ENCODE results near the gene WDR43. TPM values are rescaled to one million over a fixed set of nuclear protein-coding genes. Genes with fewer than 3 reads are reported as not detected.

Gene WDR43
- total RNA-seq, 2 experiments from 2014 or later = 76.5 to 78.7 TPM

DNA sequence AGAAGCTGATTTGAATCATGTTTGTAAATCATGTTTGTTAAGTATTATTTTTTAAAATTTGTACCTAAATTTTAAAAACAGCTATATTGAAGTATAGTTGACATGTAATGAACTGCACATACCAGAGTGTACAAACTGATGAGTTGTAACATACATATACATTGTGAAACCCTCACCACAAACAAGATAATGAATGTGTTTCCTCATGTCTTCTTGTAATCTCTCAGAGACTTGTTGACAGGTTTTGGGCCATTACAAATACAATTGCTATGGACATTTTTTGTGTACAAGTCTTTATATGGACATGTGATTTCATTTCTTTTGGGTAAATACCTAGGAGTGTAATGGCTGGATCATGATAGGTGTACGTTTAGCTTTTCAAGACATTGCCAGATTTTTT, 21.5 kb downstream of the WDR43 start:
- H3K4me3 Mint-ChIP-seq = no peak overlapping the region
- H3K4me1 Mint-ChIP-seq (ENCODE audit: low read depth) = peaks cover 4% of the 10 kb centered on the region
- CTCF ChIA-PET = interaction anchor here (0.6 to 0.7 kb wide), 2 partner anchors 22 to 153 kb away, joined by 3 read pairs; no protein-coding TSS in a partner anchor
- H3K9me3 Mint-ChIP-seq = no peaks in the 10 kb centered on the region
- peaks cover 34% of the 10 kb centered on the region for H3K36me3 Mint-ChIP-seq (ENCODE audit: low read depth)
- H3K27me3 Mint-ChIP-seq (ENCODE audit: low read depth) = no peaks in the 10 kb centered on the region
- DNase-seq = no peak
- H3K27ac Mint-ChIP-seq = no peak overlapping the region
- intact Hi-C loops (cut with micrococcal nuclease) = no loop called here

DNA sequence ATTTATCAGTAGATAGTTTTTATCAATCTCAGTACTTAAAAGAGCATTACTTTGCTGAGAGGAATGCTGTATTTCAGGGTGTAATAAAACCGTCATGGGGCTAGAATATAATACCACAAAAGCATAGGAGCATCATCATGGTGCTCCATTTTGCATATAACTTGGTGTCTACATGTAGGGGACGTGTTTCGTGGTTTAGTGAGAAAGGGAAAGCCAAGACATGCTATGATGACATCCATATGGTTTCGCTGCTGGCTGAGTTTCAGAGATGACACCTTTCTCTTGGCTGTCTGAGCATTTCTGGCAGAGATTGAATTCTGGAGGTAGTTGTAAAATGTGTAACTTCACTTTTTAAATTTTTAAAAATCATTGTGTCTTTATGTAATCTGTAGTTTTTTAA, 32.4 kb downstream of the WDR43 start:
- Mint-ChIP-seq H3K4me1 (ENCODE audit: low read depth) (no peaks in the 10 kb centered on the region), H3K27me3 (ENCODE audit: low read depth) (no peaks in the 10 kb centered on the region), H3K27ac (peak overlapping the region; percentile 21), H3K9me3 (no peaks in the 10 kb centered on the region), H3K36me3 (ENCODE audit: low read depth) (peaks cover 62% of the 10 kb centered on the region), H3K4me3 (no peak overlapping the region)
- DNase-seq = no peak
- intact Hi-C loops (cut with micrococcal nuclease) = no loop called here
- CTCF ChIA-PET = no interaction called here

DNA sequence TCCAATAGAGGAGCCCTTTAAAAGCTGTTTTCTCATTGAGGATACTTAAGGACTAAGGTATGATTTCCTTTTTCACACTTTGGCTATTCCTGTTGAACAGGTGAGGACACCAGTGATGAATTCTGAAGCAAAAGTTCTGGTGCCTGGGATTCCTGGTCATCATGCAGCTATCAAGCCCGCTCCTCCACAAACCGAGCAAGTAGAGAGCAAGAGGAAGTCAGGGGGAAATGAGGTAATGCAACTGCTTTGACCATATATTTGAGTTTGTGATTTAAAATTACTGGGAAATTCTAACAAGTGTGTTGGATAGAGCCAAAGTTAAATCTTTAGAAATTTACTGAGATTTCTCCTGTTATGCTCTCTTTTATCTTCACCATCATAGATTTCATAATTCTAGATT, 33.0 kb downstream of the WDR43 start:
- Mint-ChIP-seq H3K27me3 (ENCODE audit: low read depth) (no peaks in the 10 kb centered on the region), H3K9me3 (no peaks in the 10 kb centered on the region), H3K4me1 (ENCODE audit: low read depth) (no peaks in the 10 kb centered on the region), H3K36me3 (ENCODE audit: low read depth) (peaks cover 59% of the 10 kb centered on the region), H3K4me3 (no peak overlapping the region), H3K27ac (peak overlapping the region; percentile 58)
- no peak for DNase-seq
- CTCF ChIA-PET = no interaction called here
- intact Hi-C loops (cut with micrococcal nuclease) = no loop called here

DNA sequence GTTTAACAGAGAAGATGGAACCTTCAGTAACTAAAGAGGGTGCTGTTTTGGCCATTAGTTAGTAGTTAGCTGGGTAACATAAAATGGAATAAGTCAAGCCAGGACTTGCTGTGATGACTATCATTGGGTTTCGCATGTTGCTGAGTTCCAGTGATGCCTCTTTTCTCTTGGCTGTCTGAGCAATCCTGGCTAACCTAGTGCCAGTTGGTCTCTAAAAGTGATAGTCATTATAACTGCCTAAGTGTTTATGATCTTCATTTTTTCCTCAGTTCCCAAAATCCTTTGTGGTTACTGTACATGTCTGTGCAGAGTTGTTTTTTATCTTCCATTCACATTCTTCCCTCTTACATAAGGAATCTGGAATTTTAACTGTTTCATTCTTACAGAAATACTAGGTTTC, 33.4 kb downstream of the WDR43 start:
- H3K4me1 Mint-ChIP-seq (ENCODE audit: low read depth) = no peaks in the 10 kb centered on the region
- intact Hi-C loops (cut with micrococcal nuclease) = no loop called here
- H3K27me3 Mint-ChIP-seq (ENCODE audit: low read depth) = no peaks in the 10 kb centered on the region
- H3K4me3 Mint-ChIP-seq = no peak overlapping the region
- H3K27ac Mint-ChIP-seq = peak overlapping the region; percentile 58
- H3K9me3 Mint-ChIP-seq = no peaks in the 10 kb centered on the region
- CTCF ChIA-PET = no interaction called here
- no peak for DNase-seq
- H3K36me3 Mint-ChIP-seq (ENCODE audit: low read depth) = peaks cover 56% of the 10 kb centered on the region

DNA sequence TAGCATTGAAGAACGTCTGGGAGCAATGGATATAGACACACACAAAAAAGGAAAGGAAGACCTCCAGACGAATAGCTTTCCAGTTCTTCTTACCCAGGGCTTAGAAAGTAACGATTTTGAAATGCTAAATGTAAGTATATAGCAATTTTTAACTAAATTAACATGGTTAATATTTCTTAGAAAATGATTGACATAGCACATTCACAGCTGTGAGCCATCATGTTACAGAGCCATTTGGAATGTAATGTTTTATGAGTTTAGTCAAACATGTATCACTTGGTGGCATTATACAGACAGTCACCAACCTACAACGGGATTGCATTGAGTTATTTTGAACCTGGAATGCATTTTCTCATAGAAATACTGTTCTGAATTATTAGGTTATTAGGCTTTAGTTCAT, 35.1 kb downstream of the WDR43 start:
- intact Hi-C loops (cut with micrococcal nuclease) = no loop called here
- Mint-ChIP-seq H3K4me1 (ENCODE audit: low read depth) (no peaks in the 10 kb centered on the region), H3K27ac (no peak overlapping the region), H3K9me3 (no peaks in the 10 kb centered on the region), H3K36me3 (ENCODE audit: low read depth) (peaks cover 48% of the 10 kb centered on the region), H3K4me3 (no peak overlapping the region), H3K27me3 (ENCODE audit: low read depth) (no peaks in the 10 kb centered on the region)
- no peak for DNase-seq
- CTCF ChIA-PET = no interaction called here

DNA sequence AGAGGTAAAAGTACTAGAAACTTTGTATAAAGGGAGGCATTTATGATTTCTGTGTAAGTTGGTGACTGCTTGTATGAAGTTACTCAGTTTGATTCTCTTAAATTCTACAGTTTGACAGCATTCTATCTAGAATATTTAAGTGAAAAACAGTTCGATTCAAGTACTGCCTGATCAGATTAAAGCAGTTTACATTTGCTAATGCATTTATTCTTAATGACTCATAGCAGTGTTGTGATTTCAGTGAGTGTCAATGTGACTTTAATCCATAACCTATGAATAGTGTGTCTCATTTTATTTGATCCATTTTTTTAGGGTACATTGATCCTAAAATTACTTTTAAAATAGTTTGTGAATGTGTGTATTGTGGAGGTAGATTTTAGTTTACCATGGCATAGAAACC, 35.7 kb downstream of the WDR43 start:
- Mint-ChIP-seq H3K27me3 (ENCODE audit: low read depth) (no peaks in the 10 kb centered on the region), H3K9me3 (no peaks in the 10 kb centered on the region), H3K36me3 (ENCODE audit: low read depth) (peaks cover 46% of the 10 kb centered on the region), H3K4me3 (no peak overlapping the region), H3K4me1 (ENCODE audit: low read depth) (no peaks in the 10 kb centered on the region), H3K27ac (no peak overlapping the region)
- intact Hi-C loops (cut with micrococcal nuclease) = no loop called here
- CTCF ChIA-PET = no interaction called here
- no peak for DNase-seq

DNA sequence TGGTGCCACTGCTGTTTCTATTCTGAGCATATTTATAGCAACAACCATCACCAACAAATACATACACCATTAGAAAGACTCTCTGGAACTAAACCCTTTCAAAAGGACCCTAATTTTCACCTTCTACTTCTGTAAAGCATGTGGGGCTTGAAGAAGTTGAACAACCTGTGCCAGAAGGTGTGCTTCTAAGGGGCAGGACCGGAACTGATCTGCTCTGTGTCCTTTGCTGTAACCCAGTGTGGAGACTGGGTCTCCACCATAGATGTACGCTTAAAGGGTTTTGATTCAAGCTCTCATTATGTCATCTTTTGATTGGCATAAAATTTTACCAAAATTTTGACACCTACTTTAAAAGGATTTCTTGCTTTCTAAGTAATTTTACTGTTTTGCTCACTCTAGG, 40.3 kb downstream of the WDR43 start:
- intact Hi-C loops (cut with micrococcal nuclease) = no loop called here
- Mint-ChIP-seq H3K36me3 (ENCODE audit: low read depth) (peaks cover 45% of the 10 kb centered on the region), H3K4me3 (no peak overlapping the region), H3K27ac (no peak overlapping the region), H3K4me1 (ENCODE audit: low read depth) (no peaks in the 10 kb centered on the region), H3K27me3 (ENCODE audit: low read depth) (no peaks in the 10 kb centered on the region), H3K9me3 (no peaks in the 10 kb centered on the region)
- no peak for DNase-seq
- CTCF ChIA-PET = no interaction called here

DNA sequence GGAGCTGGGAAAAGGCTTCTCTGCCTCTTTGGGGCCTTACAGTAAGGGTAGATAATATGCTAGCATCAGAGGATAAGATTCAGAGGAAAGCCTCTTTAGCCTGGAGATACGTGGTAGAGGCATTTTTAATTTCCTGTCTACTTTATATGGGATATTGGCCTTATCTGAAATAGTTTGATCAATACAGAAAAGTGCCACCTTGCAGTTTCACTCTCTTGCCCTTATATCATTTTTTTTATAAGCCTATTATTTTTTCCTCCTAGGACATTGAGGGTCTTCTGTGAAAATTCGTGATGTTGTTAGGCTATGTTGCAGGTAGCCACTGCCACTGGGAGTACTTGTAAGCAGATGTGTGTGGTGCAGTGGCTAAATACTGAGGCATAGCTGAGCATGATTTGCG, 46.5 kb downstream of the WDR43 start:
- no peak overlapping the region for H3K4me3 Mint-ChIP-seq
- no peaks in the 10 kb centered on the region for H3K9me3 Mint-ChIP-seq
- CTCF ChIA-PET = interaction anchor here (0.7 kb wide), 1 partner anchor 72 kb away, joined by 3 read pairs; no protein-coding TSS in a partner anchor
- peaks cover 66% of the 10 kb centered on the region for H3K36me3 Mint-ChIP-seq (ENCODE audit: low read depth)
- no peaks in the 10 kb centered on the region for H3K4me1 Mint-ChIP-seq (ENCODE audit: low read depth)
- no peak for DNase-seq
- no peaks in the 10 kb centered on the region for H3K27me3 Mint-ChIP-seq (ENCODE audit: low read depth)
- H3K27ac Mint-ChIP-seq = no peak overlapping the region
- intact Hi-C loops (cut with micrococcal nuclease) = no loop called here

DNA sequence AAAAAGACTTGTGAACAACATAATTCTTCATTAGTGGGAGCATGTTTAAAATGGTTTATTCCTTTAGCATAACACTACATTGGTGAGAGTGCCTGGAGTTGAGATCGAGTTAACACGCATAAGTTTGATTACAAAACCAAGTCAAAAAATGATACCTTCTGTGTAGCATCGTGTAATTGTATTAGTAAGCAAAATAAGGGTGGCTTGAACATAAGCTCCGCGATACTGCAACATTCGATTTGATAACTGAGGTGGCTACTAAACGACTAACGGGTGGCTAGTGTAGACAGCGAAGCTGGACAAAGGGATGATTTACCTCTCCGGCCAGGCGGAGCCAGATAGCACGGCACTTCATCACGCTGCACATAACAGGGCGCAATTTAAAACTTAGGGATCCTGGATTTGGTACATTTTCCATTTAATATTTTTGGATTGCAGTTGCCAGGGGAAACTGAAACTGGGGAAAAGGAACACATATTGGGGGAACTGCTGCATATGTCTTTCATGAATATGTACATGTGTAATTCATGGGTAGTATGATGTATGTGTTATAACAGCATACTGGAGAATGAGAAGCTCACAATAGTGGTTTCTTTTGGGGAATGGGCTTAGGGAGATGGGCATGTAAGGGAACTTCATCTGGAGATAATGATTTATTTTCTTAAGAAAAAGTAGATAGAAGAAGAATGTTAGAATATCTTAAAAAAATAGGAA, 50.2 kb downstream of the WDR43 start:
- no peaks in the 10 kb centered on the region for H3K9me3 Mint-ChIP-seq
- DNase-seq = no peak
- intact Hi-C loops (cut with micrococcal nuclease) = no loop called here
- no peaks in the 10 kb centered on the region for H3K27me3 Mint-ChIP-seq (ENCODE audit: low read depth)
- H3K4me3 Mint-ChIP-seq = no peak overlapping the region
- no peak overlapping the region for H3K27ac Mint-ChIP-seq
- H3K36me3 Mint-ChIP-seq (ENCODE audit: low read depth) = peaks cover 61% of the 10 kb centered on the region
- H3K4me1 Mint-ChIP-seq (ENCODE audit: low read depth) = no peaks in the 10 kb centered on the region
- CTCF ChIA-PET = interaction anchor here (1.2 kb wide), 1 partner anchor 123 kb away, joined by 4 read pairs; no protein-coding TSS in a partner anchor

DNA sequence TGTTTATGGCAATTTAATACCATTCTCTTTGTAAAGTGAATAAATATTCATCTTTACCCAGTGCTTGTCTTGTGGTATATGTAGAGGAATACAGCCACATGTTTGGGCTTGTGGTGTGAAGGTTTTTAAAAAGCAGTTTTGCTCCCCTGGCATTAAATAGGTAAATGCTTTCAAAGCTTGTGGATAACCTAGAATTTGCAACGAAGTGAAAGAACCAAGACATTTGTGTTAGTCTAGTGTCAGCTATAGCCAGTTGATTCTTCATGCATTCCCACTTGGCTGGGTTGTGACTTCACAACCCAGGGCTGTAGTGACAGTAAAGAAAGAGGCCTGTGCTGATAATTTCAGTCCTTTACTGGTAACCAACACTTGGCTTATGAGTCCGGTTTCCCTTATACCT, 53.7 kb downstream of the WDR43 start:
- H3K4me3 Mint-ChIP-seq = no peak overlapping the region
- CTCF ChIA-PET = no interaction called here
- no peak overlapping the region for H3K27ac Mint-ChIP-seq
- peaks cover 3% of the 10 kb centered on the region for H3K4me1 Mint-ChIP-seq (ENCODE audit: low read depth)
- DNase-seq = no peak
- no peaks in the 10 kb centered on the region for H3K27me3 Mint-ChIP-seq (ENCODE audit: low read depth)
- intact Hi-C loops (cut with micrococcal nuclease) = no loop called here
- peaks cover 38% of the 10 kb centered on the region for H3K36me3 Mint-ChIP-seq (ENCODE audit: low read depth)
- H3K9me3 Mint-ChIP-seq = no peaks in the 10 kb centered on the region

DNA sequence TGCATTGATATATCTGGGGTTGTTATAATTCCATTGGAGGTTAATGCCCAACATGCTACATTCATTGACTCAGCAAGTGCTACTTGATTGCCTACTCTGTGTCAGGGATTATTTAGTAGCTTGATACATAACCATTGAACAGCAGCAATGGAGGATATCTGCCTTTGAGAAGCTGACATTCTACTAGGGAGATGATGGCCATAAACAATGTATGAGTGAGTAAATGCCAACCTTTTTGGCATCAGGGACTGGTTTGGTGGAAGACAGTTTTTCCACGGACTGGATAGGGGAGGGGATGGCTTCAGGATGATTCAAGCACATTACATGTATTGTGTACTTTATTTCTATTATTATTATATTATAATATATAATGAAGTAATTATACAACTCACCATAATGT, 54.7 kb downstream of the WDR43 start:
- no peak overlapping the region for H3K27ac Mint-ChIP-seq
- DNase-seq = no peak
- no peaks in the 10 kb centered on the region for H3K9me3 Mint-ChIP-seq
- H3K4me1 Mint-ChIP-seq (ENCODE audit: low read depth) = peaks cover 3% of the 10 kb centered on the region
- intact Hi-C loops (cut with micrococcal nuclease) = no loop called here
- H3K36me3 Mint-ChIP-seq (ENCODE audit: low read depth) = peaks cover 29% of the 10 kb centered on the region
- H3K4me3 Mint-ChIP-seq = no peak overlapping the region
- CTCF ChIA-PET = interaction anchor here (0.7 kb wide), 1 partner anchor 9 kb away, joined by 4 read pairs; no protein-coding TSS in a partner anchor
- H3K27me3 Mint-ChIP-seq (ENCODE audit: low read depth) = no peaks in the 10 kb centered on the region

DNA sequence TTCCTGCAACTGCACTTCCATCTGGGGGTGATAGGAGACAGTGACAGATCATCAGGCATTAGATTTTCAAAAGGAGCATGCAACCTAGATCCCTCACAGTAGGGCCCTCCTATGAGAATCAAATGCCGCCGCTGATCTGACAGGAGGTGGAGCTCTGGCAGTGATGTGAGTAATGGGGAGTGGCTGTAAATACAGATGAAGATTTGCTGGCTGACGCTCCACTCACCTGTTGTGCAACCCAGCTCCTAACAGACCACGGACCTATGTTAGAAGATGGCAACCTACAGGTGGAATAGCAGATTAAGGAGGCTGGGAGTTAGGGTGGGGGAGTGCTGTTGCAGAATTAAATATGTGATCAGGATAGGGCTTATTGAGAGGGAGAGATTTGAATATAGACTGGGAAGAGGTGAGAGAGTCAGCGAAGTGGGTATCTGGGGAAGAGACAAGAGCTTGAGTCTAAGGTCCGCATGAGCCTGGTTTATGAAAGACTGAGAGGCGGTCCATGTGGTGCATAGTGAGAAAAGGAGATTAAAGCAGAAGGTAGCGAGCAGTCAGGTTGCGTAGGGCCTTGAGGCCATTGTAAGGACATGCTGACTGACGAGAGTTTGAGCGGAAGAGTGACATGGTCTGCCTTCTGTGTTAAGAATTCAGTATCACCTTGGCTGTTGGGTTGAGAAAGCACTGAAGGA, 55.3 kb downstream of the WDR43 start:
- peaks cover 3% of the 10 kb centered on the region for H3K4me1 Mint-ChIP-seq (ENCODE audit: low read depth)
- H3K4me3 Mint-ChIP-seq = no peak overlapping the region
- CTCF ChIA-PET = interaction anchor here (0.7 to 0.9 kb wide), 2 partner anchors 9 to 131 kb away, joined by 3 to 4 read pairs; no protein-coding TSS in a partner anchor
- H3K27me3 Mint-ChIP-seq (ENCODE audit: low read depth) = no peaks in the 10 kb centered on the region
- H3K36me3 Mint-ChIP-seq (ENCODE audit: low read depth) = peaks cover 24% of the 10 kb centered on the region
- no peak for DNase-seq
- no peaks in the 10 kb centered on the region for H3K9me3 Mint-ChIP-seq
- intact Hi-C loops (cut with micrococcal nuclease) = no loop called here
- H3K27ac Mint-ChIP-seq = peak overlapping the region; percentile 2

Measured in activated naive CD4-positive, alpha-beta T cell treated with anti-CD3 and anti-CD28 coated beads for 36 hours (primary cell).